CD14-positive monocyte (primary cell): ENCODE measurements around the gene HSPB6. TPM values are rescaled to one million over a fixed set of nuclear protein-coding genes. Genes with fewer than 3 reads are reported as not detected.
A peak's percentile ranks its signal among the peaks of the same experiment; 100 is the strongest.
"Not testable (repeated sequence)": the region's sequence is repeated elsewhere in the genome, so short reads cannot be mapped to it uniquely, and the experiment has no call there.

ENCODE experiments used
- DNase-seq, 3 donors: peaks; one replicate each; pipeline ENCODE4 v3.0.0-alpha.2; 2011 to 2022
- H2AFZ ChIP-seq: 2 replicates; pipeline ENCODE4 v1.6.0; 2012; ENCODE audit warnings: mild to moderate bottlenecking, low read depth, low read length, inconsistent platforms; ENCODE audit not compliant: insufficient read depth, poor library complexity, severe bottlenecking
- H3K27ac ChIP-seq, 2 donors: 1 replicate in 1 of 2; 2 replicates in 1 of 2; pipeline ENCODE4 v1.5.1; 2012 to 2013; ENCODE audit warnings: low read length in 2 of 2, control low read depth in 1 of 2, inconsistent platforms in 1 of 2, low read depth in 1 of 2, mild to moderate bottlenecking in 1 of 2
- H3K27me3 ChIP-seq, 2 donors: one replicate each; pipeline versions ENCODE4 v1.6.0 to v1.6.1; 2011 to 2013; ENCODE audit warnings: low read length in 2 of 2; ENCODE audit not compliant: control insufficient read depth in 2 of 2, insufficient read depth in 2 of 2
- H3K36me3 ChIP-seq, 2 donors: replicated peaks in 1 of 2; 1 replicate in 1 of 2; 2 replicates in 1 of 2; pipeline versions ENCODE4 v1.5.1 to v1.6.1; 2012 to 2013; ENCODE audit warnings: low read length in 2 of 2, control low read depth in 1 of 2, inconsistent platforms in 1 of 2, mild to moderate bottlenecking in 1 of 2; ENCODE audit not compliant: insufficient read depth in 2 of 2, control insufficient read depth in 1 of 2
- H3K4me1 ChIP-seq, 2 donors: 1 replicate in 1 of 2; 2 replicates in 1 of 2; pipeline versions ENCODE4 v1.5.1 to v1.6.1; 2012 to 2013; ENCODE audit warnings: low read length in 2 of 2, control low read depth in 1 of 2, inconsistent platforms in 1 of 2, mild to moderate bottlenecking in 1 of 2, moderate library complexity in 1 of 2; ENCODE audit not compliant: insufficient read depth in 2 of 2, control insufficient read depth in 1 of 2
- H3K4me2 ChIP-seq: replicated peaks from 2 replicates; pipeline ENCODE3; 2012; ENCODE audit warnings: low read length, moderate library complexity, mild to moderate bottlenecking; ENCODE audit not compliant: poor library complexity, severe bottlenecking; ENCODE audit errors: extremely low read depth
- H3K4me3 ChIP-seq, 3 experiments: fragments of 200-600 bp in 1 of 3; sonication (generic) in 1 of 3; replicated peaks in 1 of 3; 1 replicate in 2 of 3; 2 replicates in 1 of 3; pipeline ENCODE4 v1.5.1; 2011 to 2013; ENCODE audit warnings: low read length in 3 of 3, mild to moderate bottlenecking in 3 of 3, control low read depth in 2 of 3, low read depth in 2 of 3, inconsistent platforms in 1 of 3, moderate library complexity in 1 of 3
- H3K79me2 ChIP-seq: 2 replicates; pipeline ENCODE4 v1.6.0; 2012; ENCODE audit warnings: mild to moderate bottlenecking, control low read depth, inconsistent platforms, low read length, moderate library complexity; ENCODE audit not compliant: insufficient read depth
- H3K9ac ChIP-seq: 2 replicates; pipeline ENCODE4 v1.6.0; 2017; ENCODE audit warnings: low read length, mild to moderate bottlenecking; ENCODE audit not compliant: insufficient read depth, poor library complexity, severe bottlenecking
- H3K9me3 ChIP-seq, 2 donors: replicated peaks in 1 of 2; 1 replicate in 1 of 2; 2 replicates in 1 of 2; pipeline versions ENCODE4 v1.5.1 to v1.6.1; 2012 to 2013; ENCODE audit warnings: low read length in 2 of 2, control low read depth in 1 of 2; ENCODE audit not compliant: control insufficient read depth in 1 of 2, insufficient read depth in 1 of 2
- H4K20me1 ChIP-seq: 2 replicates; pipeline ENCODE4 v1.6.0; 2012; ENCODE audit warnings: mild to moderate bottlenecking, low read length, control low read depth, moderate library complexity; ENCODE audit not compliant: insufficient read depth
- H3K27ac Mint-ChIP-seq, 7 donors: one replicate each; pipeline ENCODE4 v1.8.0; 2020; ENCODE audit warnings: mild to moderate bottlenecking in 7 of 7, mixed read lengths in 7 of 7, moderate library complexity in 6 of 7, inconsistent platforms in 2 of 7
- H3K27me3 Mint-ChIP-seq, 3 donors: one replicate each; pipeline ENCODE4 v1.8.0; 2021 to 2022; ENCODE audit warnings: low read depth in 3 of 3, mild to moderate bottlenecking in 3 of 3, mixed read lengths in 3 of 3, moderate library complexity in 3 of 3, inconsistent platforms in 1 of 3
- H3K36me3 Mint-ChIP-seq, 2 donors: one replicate each; pipeline ENCODE4 v1.8.0; 2020; ENCODE audit warnings: mixed read lengths in 2 of 2, inconsistent platforms in 1 of 2, mild to moderate bottlenecking in 1 of 2
- H3K4me1 Mint-ChIP-seq: one replicate; pipeline ENCODE4 v1.8.0; 2020; ENCODE audit warnings: mild to moderate bottlenecking, mixed read lengths
- H3K4me3 Mint-ChIP-seq, 2 donors: one replicate each; pipeline ENCODE4 v1.8.0; 2020; ENCODE audit warnings: mild to moderate bottlenecking in 2 of 2, mixed read lengths in 2 of 2, moderate library complexity in 1 of 2
- H3K9me3 Mint-ChIP-seq, 7 donors: one replicate each; pipeline ENCODE4 v1.8.0; 2020 to 2022; ENCODE audit warnings: mixed read lengths in 7 of 7, mild to moderate bottlenecking in 6 of 7, moderate library complexity in 6 of 7, inconsistent platforms in 2 of 7
- whole genome bisulfite sequencing: methylation state at CpG from one replicate; pipeline ENCODE4 v1.1.5; 2013; ENCODE audit warnings: missing lambda C conversion rate; ENCODE audit not compliant: insufficient coverage; 5-methylcytosine and 5-hydroxymethylcytosine counted together
- intact Hi-C, 2 donors: fragments of 100-400 bp; cut with micrococcal nuclease; formaldehyde crosslinking; loops; one replicate each; pipeline versions ENCODE4 v1.15.0 to v1.15.1; 2023
- polyA plus RNA-seq, 3 donors: library from polyadenylated mRNA; depleted of rRNA in 1 of 3; unstranded in 2 of 3; stranded (reverse) in 1 of 3; fragments of 300-500 nt in 2 of 3; fragments of >200 nt in 1 of 3; fragmentation: Illumina TruSeq in 2 of 3; gene quantifications; 1 replicate in 2 of 3; 2 replicates in 1 of 3; pipeline ENCODE4 v1.2.3, GENCODE V29; 2012 to 2021
- TF ChIP-seq, protein P1 (sequence below): fragments of 200-600 bp; IDR thresholded peaks from one replicate; pipeline ENCODE4 v1.8.0; 2022; ENCODE audit warnings: antibody characterized with exemption, mild to moderate bottlenecking

The HSPB6 gene
- polyA plus RNA-seq, 3 donors, result not detected

DNA sequence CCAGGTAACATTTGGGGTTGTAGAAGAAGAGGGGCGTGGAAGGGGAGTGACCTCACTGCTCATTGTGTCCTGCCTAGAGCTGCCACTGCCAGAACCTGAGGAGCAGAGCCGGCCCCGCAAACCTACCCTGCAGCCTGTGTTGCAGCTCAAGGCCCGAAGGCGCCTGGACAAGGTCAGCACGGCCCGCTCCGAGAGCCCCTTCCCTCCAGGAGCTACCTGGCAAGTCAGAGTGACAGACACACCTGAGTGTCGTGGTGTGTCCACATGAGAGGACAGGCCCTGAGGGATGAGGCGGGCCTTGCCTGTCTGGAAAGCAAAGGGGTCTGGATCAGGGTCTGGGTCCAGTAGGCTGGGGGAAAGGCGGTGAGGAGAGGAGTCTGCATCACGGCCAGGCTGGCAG lies 32.3 kb downstream of the HSPB6 start:
- Histone ChIP-seq H3K27me3 (no peaks in the 10 kb centered on the region), H3K4me1 (peaks cover 0 to 5% of the 10 kb centered on the region in 2 donors), H3K36me3 (peaks cover 91 to 99% of the 10 kb centered on the region in 2 donors), H3K9me3 (no peaks in the 10 kb centered on the region), H3K27ac (no peak overlapping the region), H3K4me3 (no peak overlapping the region), H3K79me2 (peaks cover 18% of the 10 kb centered on the region), H4K20me1 (peaks cover 51% of the 10 kb centered on the region), H3K4me2 (no peak overlapping the region), H2AFZ (no peak overlapping the region), H3K9ac (no peak overlapping the region)
- Mint-ChIP-seq H3K4me3 (no peak overlapping the region), H3K36me3 (peaks cover 82 to 94% of the 10 kb centered on the region in 2 donors), H3K4me1 (peaks cover 3% of the 10 kb centered on the region), H3K9me3 (no peaks in the 10 kb centered on the region), H3K27ac (peak overlapping the region in 1 of 7 donors; percentile 33), H3K27me3 (peaks cover 0 to 2% (median 2%) of the 10 kb centered on the region in 3 donors)
- TF ChIP-seq, protein P1, sequence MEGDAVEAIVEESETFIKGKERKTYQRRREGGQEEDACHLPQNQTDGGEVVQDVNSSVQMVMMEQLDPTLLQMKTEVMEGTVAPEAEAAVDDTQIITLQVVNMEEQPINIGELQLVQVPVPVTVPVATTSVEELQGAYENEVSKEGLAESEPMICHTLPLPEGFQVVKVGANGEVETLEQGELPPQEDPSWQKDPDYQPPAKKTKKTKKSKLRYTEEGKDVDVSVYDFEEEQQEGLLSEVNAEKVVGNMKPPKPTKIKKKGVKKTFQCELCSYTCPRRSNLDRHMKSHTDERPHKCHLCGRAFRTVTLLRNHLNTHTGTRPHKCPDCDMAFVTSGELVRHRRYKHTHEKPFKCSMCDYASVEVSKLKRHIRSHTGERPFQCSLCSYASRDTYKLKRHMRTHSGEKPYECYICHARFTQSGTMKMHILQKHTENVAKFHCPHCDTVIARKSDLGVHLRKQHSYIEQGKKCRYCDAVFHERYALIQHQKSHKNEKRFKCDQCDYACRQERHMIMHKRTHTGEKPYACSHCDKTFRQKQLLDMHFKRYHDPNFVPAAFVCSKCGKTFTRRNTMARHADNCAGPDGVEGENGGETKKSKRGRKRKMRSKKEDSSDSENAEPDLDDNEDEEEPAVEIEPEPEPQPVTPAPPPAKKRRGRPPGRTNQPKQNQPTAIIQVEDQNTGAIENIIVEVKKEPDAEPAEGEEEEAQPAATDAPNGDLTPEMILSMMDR, result no peak
- DNase-seq, result no peak
- WGBS, result 99% methylated on average over 9 of the region's 12 CpGs
- intact Hi-C loops, result no loop called here

DNA sequence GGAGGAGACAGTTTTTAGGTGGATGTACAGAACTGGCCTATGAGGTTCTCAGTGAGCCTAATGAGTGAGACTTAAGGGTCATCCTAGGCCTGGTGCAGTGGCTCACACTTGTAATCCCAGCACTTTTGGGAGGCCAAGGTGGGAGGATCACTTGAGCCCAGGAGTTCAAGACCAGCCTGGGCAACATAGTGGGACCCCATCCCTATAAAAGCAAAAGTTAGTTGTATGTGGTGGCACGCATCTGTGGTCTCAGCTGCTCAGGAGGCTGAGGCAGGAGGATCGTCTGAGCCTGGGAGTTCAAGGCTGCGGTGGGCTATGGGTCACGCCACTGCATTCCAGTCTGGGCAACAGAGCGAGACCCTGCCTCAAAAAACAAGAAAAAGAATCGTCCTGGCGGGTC lies 32.7 kb downstream of the HSPB6 start:
- H2AFZ ChIP-seq, H3K27ac ChIP-seq, DNase-seq, H3K4me3 Mint-ChIP-seq, H3K4me1 ChIP-seq, H3K9ac ChIP-seq, H3K9me3 ChIP-seq, H3K27ac Mint-ChIP-seq, intact Hi-C loops, H3K4me1 Mint-ChIP-seq, H3K9me3 Mint-ChIP-seq, H3K4me2 ChIP-seq, H3K27me3 Mint-ChIP-seq, H3K4me3 ChIP-seq, H3K27me3 ChIP-seq: not testable (repeated sequence)
- peaks cover 80 to 90% of the 10 kb centered on the region in 2 donors for H3K36me3 Mint-ChIP-seq
- peaks cover 87 to 97% of the 10 kb centered on the region in 2 donors for H3K36me3 ChIP-seq
- peaks cover 22% of the 10 kb centered on the region for H3K79me2 ChIP-seq
- H4K20me1 ChIP-seq, result peaks cover 56% of the 10 kb centered on the region
- WGBS, result 97% methylated on average over 7 of the region's 7 CpGs
